Heart left ventricle (tissue), 13 donors: Measurements from ENCODE around the gene ELP2.

Experiments
- CTCF ChIP-seq, 12 donors: fragments of 200-600 bp; sonication (generic) in 4 of 12; IDR thresholded peaks; one replicate each; pipeline versions ENCODE4 v1.5.0 to v1.8.0; 2018 to 2022; ENCODE audit warnings: antibody characterized with exemption in 12 of 12, mild to moderate bottlenecking in 5 of 12
- POLR2A ChIP-seq, 2 donors: fragments of 450-650 bp; IDR thresholded peaks; one replicate each; pipeline ENCODE4 v1.6.1; 2017; ENCODE audit warnings: antibody characterized with exemption in 2 of 2, mild to moderate bottlenecking in 2 of 2, moderate library complexity in 2 of 2
- donor health status: ischemic (EF 13 %, LVEDD 7.1; RV severe dilation, severe dysfunction).
- donor health status: DM: no; HTN: yes; CAD: no.
- donor health status: DM: no; HTN: no; CAD: no.
- donor health status: ischemic (EF 25% LVEDD 6.9; RV normal size, moderate dysfunction).
- donor health status: ischemic (EF 25% LVEDD 5.7; RV mildly dilated, moderate dysfunction).
- donor health status: ischemic (EF 35%, LVEDD 5.7; RV mildly dilated, moderate dysfunction).
- donor health status: nonischemic (EF 11% LVEDD 7.7; RV severe dilation, severe dysfunction).
- donor health status: DM: yes; HTN: yes; CAD: no.
- donor health status: PGD.
- donor health status: ischemic (EF 29% LVEDD 5.4; RV normal size, mild dysfunction).
- donor health status: nonischemic (EF 23%, LVEDD 6.1; RV moderate dilation, normal function).

GRCh38 chr18:36152781-36153180 is 23.1 kb downstream of the ELP2 start:
- TF ChIP-seq CTCF (IDR thresholded peaks at IDR 0.05) = no peak
- no peak for TF ChIP-seq POLR2A (IDR thresholded peaks at IDR 0.05)
